HG02938 (cell line): Measurements from ENCODE around the gene CTAG2.
"Not testable (repeated sequence)": the region's sequence is repeated elsewhere in the genome, so short reads cannot be mapped to it uniquely, and the experiment has no call there.

ENCODE experiments used
- ATAC-seq: cut with Tn5 transposase; IDR thresholded peaks from one replicate; pipeline ENCODE4 v1.9.1; 2021; ENCODE audit warnings: mild to moderate bottlenecking, moderate library complexity; ENCODE audit not compliant: unreplicated experiment

CTAG2 gene

GRCh38 chrX:154649503-154650220, 3.7 kb downstream of the CTAG2 start:
- no peak for ATAC-seq

GRCh38 chrX:154648931-154649330, 4.4 kb downstream of the CTAG2 start:
- ATAC-seq, result no peak

GRCh38 chrX:154645745-154646378, 7.5 kb downstream of the CTAG2 start:
- not testable (repeated sequence) for ATAC-seq

GRCh38 chrX:154643708-154644107, 9.7 kb downstream of the CTAG2 start:
- not testable (repeated sequence) for ATAC-seq

- ATAC-seq, result not testable (repeated sequence)
Measured at GRCh38 chrX:154641740-154642139, 11.6 kb downstream of the CTAG2 start.

GRCh38 chrX:154633661-154634060, 19.7 kb downstream of the CTAG2 start:
- ATAC-seq, result not testable (repeated sequence)

- ATAC-seq, result not testable (repeated sequence)
Measured at GRCh38 chrX:154630949-154631348, 22.4 kb downstream of the CTAG2 start.

- not testable (repeated sequence) for ATAC-seq
Measured at GRCh38 chrX:154628960-154629359, 24.4 kb downstream of the CTAG2 start.

GRCh38 chrX:154620767-154621414, 32.5 kb downstream of the CTAG2 start:
- ATAC-seq, result not testable (repeated sequence)

- not testable (repeated sequence) for ATAC-seq
Measured at GRCh38 chrX:154619182-154619581, 34.2 kb downstream of the CTAG2 start, which contains the start of gene CTAG1B. Gene CTAG1B, minus strand, starts transcription at chrX:154619282. Its CDS starts 64 bp downstream, at chrX:154619218.

- not testable (repeated sequence) for ATAC-seq
Measured at GRCh38 chrX:154613586-154613985, 39.8 kb downstream of the CTAG2 start.

- ATAC-seq, result not testable (repeated sequence)
Measured at GRCh38 chrX:154611146-154611545, 42.2 kb downstream of the CTAG2 start.

GRCh38 chrX:154608823-154609222, 44.6 kb downstream of the CTAG2 start:
- not testable (repeated sequence) for ATAC-seq

GRCh38 chrX:154607976-154608375, 45.4 kb downstream of the CTAG2 start:
- not testable (repeated sequence) for ATAC-seq

- ATAC-seq, result no peak
Measured at GRCh38 chrX:154607370-154607769, 46.0 kb downstream of the CTAG2 start.

- ATAC-seq, result no peak
Measured at GRCh38 chrX:154605566-154605965, 47.8 kb downstream of the CTAG2 start.

GRCh38 chrX:154603438-154604430, 49.6 kb downstream of the CTAG2 start:
- no peak for ATAC-seq

GRCh38 chrX:154602766-154603437, 50.5 kb downstream of the CTAG2 start:
- ATAC-seq, result no peak

GRCh38 chrX:154602226-154602625, 51.2 kb downstream of the CTAG2 start:
- no peak for ATAC-seq
